Liver (tissue), 9 donors: ENCODE results near the gene SLC4A7. TPM values are rescaled to one million over a fixed set of nuclear protein-coding genes. Genes with fewer than 3 reads are reported as not detected.

ENCODE experiments used
- DNase-seq: peaks from one replicate; pipeline ENCODE4 v3.0.0-alpha.2; 2017; ENCODE audit warnings: low spot score
- H3K27ac ChIP-seq, 2 donors: one replicate each; pipeline ENCODE4 v1.7.0; 2013; ENCODE audit warnings: inconsistent platforms in 2 of 2, low read length in 2 of 2, control low read depth in 1 of 2, low read depth in 1 of 2, mild to moderate bottlenecking in 1 of 2
- H3K27me3 ChIP-seq, 4 donors: one replicate each; pipeline versions ENCODE4 v1.6.1 to v1.7.0; 2013; ENCODE audit warnings: low read length in 3 of 4, inconsistent platforms in 1 of 4, mild to moderate bottlenecking in 1 of 4, moderate library complexity in 1 of 4; ENCODE audit not compliant: control insufficient read depth in 4 of 4, insufficient read depth in 4 of 4
- H3K36me3 ChIP-seq, 4 donors: one replicate each; pipeline versions ENCODE4 v1.6.1 to v1.7.0; 2013; ENCODE audit warnings: low read length in 3 of 4, mild to moderate bottlenecking in 3 of 4, low read depth in 1 of 4, moderate library complexity in 1 of 4; ENCODE audit not compliant: control insufficient read depth in 4 of 4, insufficient read depth in 3 of 4
- H3K4me1 ChIP-seq, 4 donors: one replicate each; pipeline versions ENCODE4 v1.6.1 to v1.7.0; 2013; ENCODE audit warnings: low read length in 3 of 4, mild to moderate bottlenecking in 3 of 4, moderate library complexity in 1 of 4; ENCODE audit not compliant: control insufficient read depth in 4 of 4, insufficient read depth in 4 of 4
- H3K4me3 ChIP-seq, 3 donors: one replicate each; pipeline versions ENCODE4 v1.6.1 to v1.7.0; 2013; ENCODE audit warnings: low read length in 3 of 3, control low read depth in 1 of 3, low read depth in 1 of 3, mild to moderate bottlenecking in 1 of 3
- H3K9ac ChIP-seq, 2 donors: one replicate each; pipeline ENCODE4 v1.7.0; 2013; ENCODE audit warnings: low read length in 2 of 2, mild to moderate bottlenecking in 2 of 2, moderate library complexity in 2 of 2, control low read depth in 1 of 2, low read depth in 1 of 2
- H3K9me3 ChIP-seq, 4 donors: one replicate each; pipeline versions ENCODE4 v1.6.1 to v1.7.0; 2013; ENCODE audit warnings: low read length in 3 of 4; ENCODE audit not compliant: control insufficient read depth in 4 of 4
- EGR1 ChIP-seq, 2 donors: IDR thresholded peaks; 2 replicates each; pipeline ENCODE4 v1.6.1; 2016 to 2018; ENCODE audit warnings: antibody characterized with exemption in 2 of 2, low read depth in 2 of 2
- FOXA1 ChIP-seq: IDR thresholded peaks from 2 replicates; pipeline ENCODE4 v1.6.1; 2016; ENCODE audit warnings: antibody characterized with exemption
- FOXA2 ChIP-seq: IDR thresholded peaks from 2 replicates; pipeline ENCODE4 v1.6.1; 2016; ENCODE audit warnings: antibody characterized with exemption
- GABPA ChIP-seq, 2 donors: IDR thresholded peaks in 1 of 2; conservative IDR thresholded peaks in 1 of 2; 2 replicates each; pipeline ENCODE4 v1.6.1; 2016; ENCODE audit warnings: antibody characterized with exemption in 2 of 2, mild to moderate bottlenecking in 1 of 2, moderate library complexity in 1 of 2
- HNF4A ChIP-seq, 2 donors: conservative IDR thresholded peaks; 2 replicates each; pipeline ENCODE4 v1.6.1; 2016; ENCODE audit warnings: antibody characterized with exemption in 2 of 2, mild to moderate bottlenecking in 2 of 2
- HNF4G ChIP-seq: IDR thresholded peaks from 2 replicates; pipeline ENCODE4 v1.6.1; 2016; ENCODE audit warnings: antibody characterized with exemption
- JUND ChIP-seq, 2 donors: IDR thresholded peaks; 2 replicates each; pipeline ENCODE4 v1.6.1; 2016; ENCODE audit warnings: antibody characterized with exemption in 2 of 2
- NR2F2 ChIP-seq: IDR thresholded peaks from 2 replicates; pipeline ENCODE4 v1.6.1; 2016; ENCODE audit warnings: antibody characterized with exemption
- RAD21 ChIP-seq, 2 donors: IDR thresholded peaks; 2 replicates each; pipeline ENCODE4 v1.6.1; 2016; ENCODE audit warnings: antibody characterized with exemption in 2 of 2, mild to moderate bottlenecking in 2 of 2
- RXRA ChIP-seq, 2 donors: IDR thresholded peaks; 2 replicates each; pipeline ENCODE4 v1.6.1; 2017 to 2018; ENCODE audit warnings: antibody characterized with exemption in 2 of 2, mild to moderate bottlenecking in 1 of 2
- TAF1 ChIP-seq: conservative IDR thresholded peaks from 2 replicates; pipeline ENCODE4 v1.6.1; 2016; ENCODE audit warnings: antibody characterized with exemption, mild to moderate bottlenecking
- YY1 ChIP-seq: IDR thresholded peaks from 2 replicates; pipeline ENCODE4 v1.6.1; 2016; ENCODE audit warnings: antibody characterized with exemption, mild to moderate bottlenecking
- ZBTB33 ChIP-seq: IDR thresholded peaks from 2 replicates; pipeline ENCODE4 v1.6.1; 2016; ENCODE audit warnings: antibody characterized with exemption
- WGBS: extraction: QIAGEN DNeasy Blood & Tissue Kit; methylation state at CpG from one replicate; pipeline ENCODE4 v1.1.7; 2013; 5-methylcytosine and 5-hydroxymethylcytosine counted together
- polyA plus RNA-seq, 2 donors: library from polyadenylated mRNA; stranded (reverse) in 1 of 2; unstranded in 1 of 2; fragments of 200-250 nt in 1 of 2; fragments of >200 nt in 1 of 2; fragmentation: Nextera tagmentation in 1 of 2; extraction: Ambion mirVana in 1 of 2; gene quantifications; one replicate each; pipeline versions ENCODE4 v1.2.1 to v1.2.3, GENCODE V29; 2013 to 2015
- total RNA-seq, 2 donors: library from RNA; depleted of rRNA; stranded (reverse); fragments of >200 nt; gene quantifications; one replicate each; pipeline ENCODE4 v1.2.3, GENCODE V29; 2014
- TF ChIP-seq, protein P1 (sequence below): fragments of 150-350 bp; IDR thresholded peaks from 2 replicates; pipeline ENCODE4 v1.5.1; 2017; ENCODE audit warnings: improper control_type of control experiment, low read depth, low read length; ENCODE audit not compliant: missing input control
- donor health status: healthy.
- donor health status: healthy.
- donor health status: healthy.
- donor health status: healthy.
- donor health status: healthy.

Gene SLC4A7
- total and polyA plus RNA-seq, 4 donors: 0.76 to 9.8 (median 4.1) TPM

GRCh38 chr3:27501759-27502158 lies 17.6 kb upstream of the SLC4A7 start:
- H3K4me3 ChIP-seq: no peak overlapping the region
- H3K9ac ChIP-seq: no peak overlapping the region
- WGBS: 95% methylated on average over 3 of the region's 3 CpGs

DNA sequence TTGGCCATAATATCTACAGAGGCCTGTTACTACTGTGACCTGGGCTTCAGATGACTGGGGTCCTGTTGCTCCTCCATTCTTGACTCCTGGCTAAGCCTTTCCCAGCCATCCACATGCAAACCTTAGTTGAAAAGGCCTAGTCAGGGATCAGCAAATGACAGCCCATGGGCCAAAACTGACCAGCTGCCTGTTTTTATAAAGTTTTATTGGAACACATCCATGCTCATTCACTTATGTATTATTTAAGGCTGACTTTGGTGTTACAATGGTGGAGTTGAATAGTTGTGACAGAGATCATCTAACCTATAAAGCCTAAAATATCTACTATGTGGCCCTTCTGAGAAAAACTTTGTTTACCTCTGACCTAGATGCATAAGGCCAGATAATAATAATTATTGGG lies 16.8 kb upstream of the SLC4A7 start:
- Histone ChIP-seq H3K27ac (no peak overlapping the region), H3K36me3 (no peaks in the 10 kb centered on the region), H3K9me3 (no peaks in the 10 kb centered on the region), H3K4me1 (no peaks in the 10 kb centered on the region), H3K27me3 (no peaks in the 10 kb centered on the region), H3K9ac (no peak overlapping the region), H3K4me3 (no peak overlapping the region)
- DNase-seq: no peak
- TF ChIP-seq HNF4G: no peak
- TF ChIP-seq GABPA (IDR thresholded peaks at IDR 0.05 in 1 of 2, conservative IDR thresholded peaks at IDR 0.05 in 1 of 2): no peak
- no peak for TF ChIP-seq RAD21 (IDR thresholded peaks at IDR 0.05)
- TF ChIP-seq NR2F2: no peak
- no peak for TF ChIP-seq RXRA (IDR thresholded peaks at IDR 0.05)
- TF ChIP-seq TAF1: no peak
- no peak for TF ChIP-seq FOXA1
- TF ChIP-seq JUND (IDR thresholded peaks at IDR 0.05): no peak
- TF ChIP-seq EGR1 (IDR thresholded peaks at IDR 0.05; ENCODE audit: low read depth in 2 of 2): no peak
- TF ChIP-seq FOXA2: no peak

More at GRCh38 chr3:27501759-27502158, 17.6 kb upstream of the SLC4A7 start:
- Histone ChIP-seq H3K36me3 (no peaks in the 10 kb centered on the region), H3K27me3 (no peaks in the 10 kb centered on the region), H3K4me1 (no peaks in the 10 kb centered on the region), H3K9me3 (no peaks in the 10 kb centered on the region), H3K27ac (no peak overlapping the region)
- TF ChIP-seq ZBTB33: no peak
- TF ChIP-seq GABPA (IDR thresholded peaks at IDR 0.05 in 1 of 2, conservative IDR thresholded peaks at IDR 0.05 in 1 of 2): no peak
- no peak for TF ChIP-seq RAD21 (IDR thresholded peaks at IDR 0.05)
- TF ChIP-seq HNF4A (conservative IDR thresholded peaks at IDR 0.05): no peak
- no peak for TF ChIP-seq RXRA (IDR thresholded peaks at IDR 0.05)
- no peak for TF ChIP-seq NR2F2
- TF ChIP-seq FOXA2: no peak
- no peak for TF ChIP-seq YY1
- TF ChIP-seq HNF4G: no peak
- DNase-seq: no peak

DNA sequence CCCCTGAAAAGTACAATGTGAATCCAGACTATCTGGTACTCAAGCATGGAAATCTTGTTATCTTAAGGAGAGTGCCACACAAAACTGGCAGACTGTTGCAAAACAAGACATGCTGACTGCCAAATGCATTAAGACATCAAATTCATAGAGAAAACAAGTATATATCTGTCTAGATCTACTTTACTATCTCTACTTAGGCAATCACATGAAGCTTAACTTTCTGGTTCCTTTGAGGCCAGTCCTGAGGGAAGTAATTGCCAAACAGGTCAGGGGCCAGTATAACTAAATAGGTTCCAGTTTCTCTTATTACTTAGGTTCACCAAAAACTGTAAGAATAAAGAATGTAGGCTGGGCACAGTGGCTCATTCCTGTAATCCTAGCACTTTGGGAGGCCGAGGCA lies 15.9 kb upstream of the SLC4A7 start:
- Histone ChIP-seq H3K4me1 (no peaks in the 10 kb centered on the region), H3K36me3 (no peaks in the 10 kb centered on the region), H3K27me3 (no peaks in the 10 kb centered on the region), H3K27ac (no peak overlapping the region), H3K9ac (no peak overlapping the region), H3K4me3 (no peak overlapping the region), H3K9me3 (no peaks in the 10 kb centered on the region)
- no peak for DNase-seq
- TF ChIP-seq, protein P1, sequence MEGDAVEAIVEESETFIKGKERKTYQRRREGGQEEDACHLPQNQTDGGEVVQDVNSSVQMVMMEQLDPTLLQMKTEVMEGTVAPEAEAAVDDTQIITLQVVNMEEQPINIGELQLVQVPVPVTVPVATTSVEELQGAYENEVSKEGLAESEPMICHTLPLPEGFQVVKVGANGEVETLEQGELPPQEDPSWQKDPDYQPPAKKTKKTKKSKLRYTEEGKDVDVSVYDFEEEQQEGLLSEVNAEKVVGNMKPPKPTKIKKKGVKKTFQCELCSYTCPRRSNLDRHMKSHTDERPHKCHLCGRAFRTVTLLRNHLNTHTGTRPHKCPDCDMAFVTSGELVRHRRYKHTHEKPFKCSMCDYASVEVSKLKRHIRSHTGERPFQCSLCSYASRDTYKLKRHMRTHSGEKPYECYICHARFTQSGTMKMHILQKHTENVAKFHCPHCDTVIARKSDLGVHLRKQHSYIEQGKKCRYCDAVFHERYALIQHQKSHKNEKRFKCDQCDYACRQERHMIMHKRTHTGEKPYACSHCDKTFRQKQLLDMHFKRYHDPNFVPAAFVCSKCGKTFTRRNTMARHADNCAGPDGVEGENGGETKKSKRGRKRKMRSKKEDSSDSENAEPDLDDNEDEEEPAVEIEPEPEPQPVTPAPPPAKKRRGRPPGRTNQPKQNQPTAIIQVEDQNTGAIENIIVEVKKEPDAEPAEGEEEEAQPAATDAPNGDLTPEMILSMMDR: no peak
- no peak for TF ChIP-seq TAF1
- TF ChIP-seq HNF4G: no peak
- 94% methylated on average over 1 of the region's 1 CpG for WGBS
